GM21515 (cell line): ENCODE measurements around the gene ZDHHC1.

Experiments used
- ATAC-seq: cut with Tn5 transposase; IDR thresholded peaks from one replicate; pipeline ENCODE4 v1.9.1; 2021; ENCODE audit not compliant: unreplicated experiment

ZDHHC1 gene

GRCh38 chr16:67413978-67414911 is 2.0 kb downstream of the ZDHHC1 start:
- no peak for ATAC-seq

DNA sequence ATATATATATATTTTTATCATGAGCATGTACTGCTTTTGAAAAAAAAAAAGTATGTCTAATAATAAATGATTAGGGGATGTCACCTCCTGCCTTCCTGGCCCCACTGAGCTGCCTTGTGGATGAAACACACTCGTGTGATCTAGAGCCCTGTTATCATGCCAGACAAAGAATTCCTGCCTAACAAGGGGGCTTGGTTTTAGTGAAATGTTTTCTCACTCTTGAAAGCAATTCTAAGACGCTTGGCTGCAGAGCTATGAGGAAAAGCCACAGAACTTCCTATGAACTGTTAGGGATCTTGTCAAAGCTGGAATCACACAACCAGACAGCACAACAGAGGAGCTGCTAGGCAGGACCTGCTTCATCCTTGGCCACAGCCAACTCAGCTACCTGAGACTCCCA is 4.0 kb downstream of the ZDHHC1 start:
- no peak for ATAC-seq

GRCh38 chr16:67411339-67411738 is 4.9 kb downstream of the ZDHHC1 start:
- no peak for ATAC-seq

- ATAC-seq, result no peak
These were observed 6.6 kb downstream of the ZDHHC1 start for GRCh38 chr16:67409631-67410030.

- no peak for ATAC-seq
These were observed 8.4 kb downstream of the ZDHHC1 start for GRCh38 chr16:67407788-67408452.

GRCh38 chr16:67407176-67407787 is 9.0 kb downstream of the ZDHHC1 start:
- no peak for ATAC-seq

GRCh38 chr16:67406111-67406971 is 9.9 kb downstream of the ZDHHC1 start:
- ATAC-seq, result no peak

DNA sequence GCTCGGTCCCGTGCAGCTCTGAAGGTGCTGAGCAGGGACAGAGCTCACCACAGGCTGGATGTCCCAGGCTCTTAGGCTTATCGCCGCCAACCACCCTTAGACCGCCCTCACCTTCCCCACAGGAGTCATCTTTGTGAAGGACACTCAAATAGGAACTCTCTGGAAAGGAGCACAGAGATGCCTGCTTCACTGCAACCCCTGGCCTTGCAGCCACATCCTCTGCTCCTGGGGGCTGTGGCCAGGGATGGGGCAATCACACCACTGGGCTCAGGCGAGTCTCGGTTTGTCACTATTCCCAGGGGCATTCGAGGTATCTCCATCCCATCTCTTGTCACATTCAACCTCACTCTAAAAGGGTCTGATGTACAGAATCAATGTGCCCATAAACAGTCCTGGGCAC is 10.9 kb downstream of the ZDHHC1 start:
- ATAC-seq, result no peak

- no peak for ATAC-seq
These were observed 11.5 kb downstream of the ZDHHC1 start for GRCh38 chr16:67404740-67405226.

- no peak for ATAC-seq
These were observed 12.2 kb downstream of the ZDHHC1 start for GRCh38 chr16:67403976-67404555.

DNA sequence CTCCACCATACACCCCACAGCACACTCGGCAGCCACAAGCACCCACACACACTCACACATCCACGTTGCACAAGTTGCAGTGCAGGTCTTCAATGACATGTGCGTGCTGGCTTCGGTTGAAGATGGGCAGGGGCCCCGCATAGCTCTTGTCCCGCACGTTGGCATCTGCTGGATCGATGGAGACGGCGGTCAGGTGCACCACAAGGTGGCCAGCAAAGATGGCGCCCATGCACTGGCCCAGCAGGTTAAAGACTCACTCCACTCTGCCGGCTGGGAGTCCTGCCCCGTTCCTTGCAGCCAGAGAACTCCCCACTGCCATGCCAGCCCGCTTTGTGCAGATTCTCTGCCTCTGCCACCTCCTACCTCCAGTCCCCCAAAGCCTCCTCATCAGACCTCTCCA is 15.4 kb downstream of the ZDHHC1 start:
- ATAC-seq, result no peak

- no peak for ATAC-seq
These were observed 16.2 kb downstream of the ZDHHC1 start for GRCh38 chr16:67399749-67400704.

- ATAC-seq, result no peak
These were observed 17.0 kb downstream of the ZDHHC1 start for GRCh38 chr16:67399218-67399733.

DNA sequence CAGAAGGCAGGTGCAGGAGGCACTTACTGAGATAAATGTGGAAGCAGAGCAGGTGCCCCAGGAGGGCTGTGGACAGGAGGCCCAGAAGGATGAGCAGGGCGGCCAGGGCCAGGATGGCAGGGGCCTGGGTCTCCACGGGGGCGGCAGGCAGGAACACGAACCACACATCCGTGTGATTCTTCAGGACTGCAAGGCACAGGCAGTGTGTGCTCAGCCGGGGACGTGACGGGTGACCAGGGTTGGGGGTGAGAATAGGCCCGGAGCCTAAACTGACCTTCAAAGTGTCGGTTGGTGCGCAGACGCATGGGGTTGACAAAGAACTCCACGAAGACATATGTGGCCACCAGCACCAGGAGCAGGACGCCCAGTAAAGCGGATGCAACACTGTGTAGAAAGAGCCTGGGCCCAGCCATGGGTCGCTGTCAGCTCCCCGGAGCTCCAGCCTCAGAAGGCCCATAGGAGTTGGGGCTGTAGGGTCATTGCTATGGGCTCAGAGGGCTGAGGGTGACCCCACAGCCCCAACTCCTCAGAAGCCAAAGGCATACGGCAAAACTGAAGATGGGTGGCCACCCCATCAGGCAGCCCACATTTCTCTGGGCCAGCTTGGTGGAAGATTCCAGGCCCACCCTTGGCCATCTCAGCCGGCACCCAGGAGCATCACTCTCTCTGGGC is 17.6 kb downstream of the ZDHHC1 start:
- ATAC-seq, result no peak

DNA sequence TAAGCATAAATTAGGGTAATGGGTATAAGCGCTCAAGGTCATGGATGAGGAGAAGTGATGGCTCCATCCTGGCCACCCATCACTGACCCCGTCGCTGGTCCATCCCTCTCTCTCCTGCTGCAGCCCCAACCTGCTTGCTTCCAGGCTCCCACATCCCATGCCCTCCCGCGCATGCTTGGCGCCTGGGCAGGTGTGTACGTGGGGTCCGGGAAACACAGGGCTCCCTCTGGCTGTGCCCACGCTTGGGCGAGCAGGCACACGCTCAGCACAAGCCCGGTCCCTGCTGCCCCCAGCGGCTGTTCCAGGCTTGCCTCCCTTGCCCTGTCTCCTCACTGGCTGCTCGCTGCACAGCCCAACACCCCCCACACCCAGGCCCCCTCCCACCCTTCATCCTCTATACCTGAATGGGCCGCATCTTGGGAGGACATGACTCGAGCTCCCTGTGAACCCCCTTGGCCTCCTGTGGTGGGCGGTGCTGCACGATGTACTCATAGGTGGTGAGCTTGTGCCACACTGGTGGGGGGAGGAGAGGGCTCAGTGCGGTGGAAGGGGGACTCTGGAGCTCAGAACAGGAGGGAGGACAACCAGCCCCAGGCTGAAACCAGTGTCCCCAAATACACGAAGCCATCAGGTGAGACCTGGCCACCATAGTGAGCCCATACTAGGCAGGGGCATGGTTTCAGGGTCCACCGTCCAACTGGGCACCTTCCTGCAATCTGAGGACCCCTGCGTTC is 18.3 kb downstream of the ZDHHC1 start:
- no peak for ATAC-seq

DNA sequence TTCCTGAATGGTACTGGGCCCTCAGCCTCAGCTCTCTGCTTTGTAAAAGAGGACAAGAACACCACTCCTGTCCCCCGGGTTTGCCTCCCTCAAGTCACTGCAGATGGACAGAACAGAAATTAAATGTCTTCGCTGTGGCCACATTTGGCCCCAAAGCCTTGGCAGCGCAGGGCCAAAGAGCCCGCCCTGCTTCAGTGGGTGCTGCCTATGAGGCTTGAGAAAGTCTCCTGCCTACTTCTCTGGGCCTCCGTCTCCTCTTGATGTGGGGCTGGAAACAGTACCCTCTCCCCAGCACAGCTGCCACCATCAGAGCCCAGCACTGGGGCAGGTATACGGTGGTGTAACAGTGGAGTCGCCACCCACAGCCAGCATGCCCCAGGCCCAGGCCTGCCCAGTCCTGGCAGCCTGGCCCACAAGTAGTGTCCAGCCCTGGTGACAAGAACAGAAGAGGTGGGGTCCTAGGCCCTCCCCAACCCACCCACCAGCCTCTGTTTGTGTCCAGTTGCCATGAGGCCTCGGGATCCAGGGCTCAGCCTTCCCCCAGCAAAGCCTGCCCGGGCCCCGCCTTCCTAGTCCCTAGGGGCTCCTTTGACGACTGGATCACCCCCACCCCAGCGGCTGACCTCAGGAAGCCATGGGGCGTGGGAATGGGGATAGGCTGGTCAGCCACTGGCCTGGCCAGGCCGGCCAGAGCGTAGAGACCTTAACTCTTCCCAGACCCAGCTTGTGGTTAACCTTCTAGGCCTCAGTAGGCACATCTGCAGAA is 19.1 kb downstream of the ZDHHC1 start:
- ATAC-seq, result no peak
